A673 (cell line): ENCODE measurements around the gene CD164L2. TPM values are rescaled to one million over a fixed set of nuclear protein-coding genes. Genes with fewer than 3 reads are reported as not detected.

Experiments
- BruUV-seq: library from RNA; stranded (reverse); fragments of 400-500 nt; replicated peaks from 2 replicates; lab custom pipeline; 2021; lab: Mats Ljungman, UMichigan
- CTCF ChIA-PET: fragments of 300-600 bp; sonication (Branson Sonifier 250); formaldehyde crosslinking; loops from one replicate; lab custom pipeline; 2022; ENCODE audit warnings: antibody characterized with exemption; lab: Charles Lee
- POLR2A ChIA-PET: fragments of 300-600 bp; sonication (Branson Sonifier 250); formaldehyde crosslinking; loops from one replicate; lab custom pipeline; 2022; ENCODE audit warnings: antibody characterized with exemption; ENCODE audit not compliant: low non-redundant PET; lab: Charles Lee
- DNase-seq: peaks from one replicate; pipeline ENCODE4 v3.0.0-alpha.2; 2015; ENCODE audit warnings: low spot score
- H3K27ac ChIP-seq: fragments of 200-600 bp; sonication (generic); 2 replicates; pipeline ENCODE4 v1.5.1; 2016; ENCODE audit warnings: mixed run types, low read depth, mild to moderate bottlenecking, mixed read lengths, antibody characterized with exemption, low read length; ENCODE audit not compliant: poor library complexity, severe bottlenecking
- H3K27me3 ChIP-seq: fragments of 200-600 bp; sonication (generic); replicated peaks from 2 replicates; pipeline ENCODE4 v1.6.1; 2017; ENCODE audit warnings: mixed run types, low read depth, mild to moderate bottlenecking, mixed read lengths, antibody characterized with exemption, low read length; ENCODE audit not compliant: insufficient read depth, poor library complexity
- H3K36me3 ChIP-seq: fragments of 200-600 bp; sonication (generic); 2 replicates; pipeline ENCODE4 v1.6.1; 2016; ENCODE audit warnings: mixed run types, mild to moderate bottlenecking, mixed read lengths, antibody characterized with exemption, low read length; ENCODE audit not compliant: insufficient read depth, poor library complexity, severe bottlenecking
- H3K4me1 ChIP-seq: fragments of 200-600 bp; sonication (generic); 2 replicates; pipeline ENCODE4 v1.6.1; 2017; ENCODE audit warnings: mixed run types, mild to moderate bottlenecking, mixed read lengths, antibody characterized with exemption, low read length; ENCODE audit not compliant: insufficient read depth, poor library complexity, severe bottlenecking
- H3K4me3 ChIP-seq: fragments of 200-600 bp; sonication (generic); 2 replicates; pipeline ENCODE4 v1.5.1; 2016; ENCODE audit warnings: low read depth, mixed run types, mild to moderate bottlenecking, mixed read lengths, low read length; ENCODE audit not compliant: poor library complexity, severe bottlenecking
- H3K9me3 ChIP-seq: fragments of 200-600 bp; sonication (generic); 2 replicates; pipeline ENCODE4 v1.6.1; 2016; ENCODE audit warnings: mixed run types, low read depth, mild to moderate bottlenecking, mixed read lengths, antibody characterized with exemption, low read length; ENCODE audit not compliant: poor library complexity, severe bottlenecking
- EZH2 ChIP-seq: fragments of 200-600 bp; sonication (generic); IDR thresholded peaks from 2 replicates; pipeline ENCODE4 v1.6.1; 2017; ENCODE audit warnings: borderline replicate concordance, low read depth, mild to moderate bottlenecking, mixed read lengths, antibody characterized with exemption, low read length; ENCODE audit not compliant: poor library complexity, severe bottlenecking
- intact Hi-C: fragments of 100-400 bp; cut with micrococcal nuclease; formaldehyde crosslinking; loops from one replicate; pipeline ENCODE4 v1.10.0; 2022; ENCODE audit not compliant: unreplicated experiment
- total RNA-seq: library from RNA; stranded (reverse); gene quantifications from 2 replicates; pipeline ENCODE4 v1.2.3, GENCODE V29; 2021
- TF ChIP-seq, protein P1 (sequence below): fragments of 300-800, 200-600 bp; sonication (generic); conservative IDR thresholded peaks from 2 replicates; pipeline ENCODE4 v1.5.1; 2017; ENCODE audit warnings: low read depth, mild to moderate bottlenecking, antibody characterized with exemption, low read length, moderate library complexity, mixed read lengths

The CD164L2 gene
- total RNA-seq, 1 experiment from 2014 or later = not detected

DNA sequence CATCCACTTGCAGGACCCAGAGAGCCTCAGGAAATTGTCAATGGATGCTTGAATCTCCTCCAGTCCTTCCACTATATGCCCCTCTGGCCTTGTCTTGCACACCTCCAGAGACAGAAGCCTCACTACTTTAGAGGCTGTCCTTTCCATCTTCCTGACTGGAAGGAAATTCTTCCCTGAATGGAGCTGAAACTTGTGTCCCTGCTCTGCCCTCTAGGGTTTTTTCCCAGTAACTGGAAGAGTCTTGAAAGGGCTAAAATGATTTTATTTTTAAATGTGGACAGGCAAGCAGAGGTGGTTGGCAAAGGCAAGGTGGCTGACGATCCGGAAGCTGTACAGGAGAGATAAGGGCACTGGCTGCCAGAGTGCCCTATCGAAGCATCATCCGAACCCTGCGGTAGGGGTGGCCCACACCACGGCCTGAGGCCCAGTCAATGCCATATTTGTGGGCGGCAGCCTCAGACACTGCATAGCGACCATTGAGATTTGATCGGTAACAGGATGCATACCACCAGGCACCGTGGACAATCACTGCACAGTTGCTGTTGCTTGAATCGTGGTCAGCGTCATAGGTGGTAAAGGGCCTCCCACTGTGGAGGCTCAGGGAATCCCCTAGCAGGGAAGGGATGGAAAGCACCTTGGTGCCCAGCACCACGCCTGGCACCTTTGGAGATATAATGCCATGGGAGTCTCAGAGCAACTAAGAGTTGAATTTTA, 14.1 kb downstream of the CD164L2 start:
- no peak for DNase-seq

DNA sequence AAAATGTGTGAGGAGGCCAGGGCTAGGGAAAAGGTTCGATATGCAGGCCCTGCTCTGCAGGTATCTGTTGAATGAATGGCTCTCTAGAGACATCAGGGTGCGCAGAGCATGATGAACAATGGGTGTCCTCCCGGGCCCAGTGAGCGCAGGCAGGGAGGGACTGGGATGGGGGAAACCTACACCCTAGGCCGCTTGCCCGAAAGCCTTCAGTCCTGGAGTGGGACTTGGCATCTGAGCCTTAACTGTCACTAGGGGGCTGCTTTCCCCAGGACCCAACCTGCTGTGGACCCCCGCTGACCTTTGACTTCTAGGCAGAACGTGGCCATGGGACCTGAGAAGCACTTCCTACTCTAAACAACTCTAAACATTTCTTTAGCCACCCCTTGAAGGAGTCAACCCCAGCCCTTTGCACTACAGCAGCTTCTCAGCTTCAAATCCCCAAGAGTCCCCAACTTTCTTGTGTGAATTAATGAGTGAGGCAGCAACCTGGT, 15.9 kb downstream of the CD164L2 start:
- CTCF ChIA-PET = no interaction called here
- intact Hi-C loops = no loop called here
- BruUV-seq = no TSS peak
- Histone ChIP-seq H3K9me3 (no peaks in the 10 kb centered on the region), H3K27ac (no peak overlapping the region), H3K4me3 (peak overlapping the region; percentile 59), H3K36me3 (no peaks in the 10 kb centered on the region), H3K4me1 (peaks cover 10% of the 10 kb centered on the region), H3K27me3 (no peaks in the 10 kb centered on the region)
- TF ChIP-seq, protein P1, sequence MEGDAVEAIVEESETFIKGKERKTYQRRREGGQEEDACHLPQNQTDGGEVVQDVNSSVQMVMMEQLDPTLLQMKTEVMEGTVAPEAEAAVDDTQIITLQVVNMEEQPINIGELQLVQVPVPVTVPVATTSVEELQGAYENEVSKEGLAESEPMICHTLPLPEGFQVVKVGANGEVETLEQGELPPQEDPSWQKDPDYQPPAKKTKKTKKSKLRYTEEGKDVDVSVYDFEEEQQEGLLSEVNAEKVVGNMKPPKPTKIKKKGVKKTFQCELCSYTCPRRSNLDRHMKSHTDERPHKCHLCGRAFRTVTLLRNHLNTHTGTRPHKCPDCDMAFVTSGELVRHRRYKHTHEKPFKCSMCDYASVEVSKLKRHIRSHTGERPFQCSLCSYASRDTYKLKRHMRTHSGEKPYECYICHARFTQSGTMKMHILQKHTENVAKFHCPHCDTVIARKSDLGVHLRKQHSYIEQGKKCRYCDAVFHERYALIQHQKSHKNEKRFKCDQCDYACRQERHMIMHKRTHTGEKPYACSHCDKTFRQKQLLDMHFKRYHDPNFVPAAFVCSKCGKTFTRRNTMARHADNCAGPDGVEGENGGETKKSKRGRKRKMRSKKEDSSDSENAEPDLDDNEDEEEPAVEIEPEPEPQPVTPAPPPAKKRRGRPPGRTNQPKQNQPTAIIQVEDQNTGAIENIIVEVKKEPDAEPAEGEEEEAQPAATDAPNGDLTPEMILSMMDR = no peak
- TF ChIP-seq EZH2 = no peak
- POLR2A ChIA-PET = no interaction called here
- no peak for DNase-seq

More for the DNA sequence above, 14.1 kb downstream of the CD164L2 start:
- no peak overlapping the region for H3K27ac ChIP-seq
- H3K4me1 ChIP-seq = peaks cover 10% of the 10 kb centered on the region
- H3K27me3 ChIP-seq = no peaks in the 10 kb centered on the region
- H3K4me3 ChIP-seq = no peak overlapping the region
- TF ChIP-seq, protein P1 = peak; percentile 35; the same call in 1 of the 2 replicates
- TF ChIP-seq EZH2 = no peak
- POLR2A ChIA-PET = no interaction called here
- intact Hi-C loops = no loop called here
- no TSS peak for BruUV-seq
- no peaks in the 10 kb centered on the region for H3K9me3 ChIP-seq
- no peaks in the 10 kb centered on the region for H3K36me3 ChIP-seq
- CTCF ChIA-PET = interaction anchor here (0.8 kb wide), 1 partner anchor 69 kb away, joined by 3 read pairs; no protein-coding TSS in a partner anchor

DNA sequence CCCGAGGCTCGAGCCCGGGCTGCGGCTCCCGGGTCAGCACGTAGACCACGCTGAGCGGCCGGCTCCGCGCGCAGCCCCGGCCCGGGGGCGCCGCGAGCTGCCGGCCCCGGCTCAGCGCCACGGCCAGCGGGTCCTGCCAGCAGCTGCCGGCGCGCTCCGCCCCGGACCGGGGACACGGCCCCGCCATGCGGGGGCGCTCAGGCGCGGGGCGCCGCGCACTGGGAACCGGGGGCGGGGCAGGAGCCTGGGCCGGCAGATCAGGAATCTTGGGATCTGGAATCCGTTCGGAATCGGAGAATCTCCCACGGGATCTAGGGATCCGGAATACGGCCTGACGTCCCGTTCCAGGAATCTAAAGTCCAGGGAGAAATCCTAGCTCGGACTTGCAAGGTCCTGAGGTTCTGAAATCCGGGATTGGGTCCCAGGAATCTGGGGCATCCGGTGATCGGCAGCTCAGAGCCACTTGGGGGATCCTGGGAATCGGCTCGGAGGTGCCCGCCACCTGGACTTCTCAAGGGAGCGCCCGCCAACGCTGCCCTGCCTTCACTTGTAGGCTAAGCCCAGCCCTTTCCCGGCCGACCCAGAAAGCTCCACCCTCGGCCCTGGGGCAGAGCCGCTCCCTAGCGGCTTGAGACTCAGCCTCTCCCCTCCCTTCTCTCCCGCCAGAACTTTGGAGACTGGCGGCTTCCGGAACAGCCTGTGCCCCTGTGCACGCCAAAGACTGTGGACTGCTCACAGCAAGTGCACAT, 16.5 kb downstream of the CD164L2 start, which contains the start of gene MAP3K6:
Gene MAP3K6 (minus strand): TSS at position 551 of the 749 bp plus-strand sequence. CDS start 364 bp downstream, at position 187.
- Histone ChIP-seq H3K4me1 (peaks cover 10% of the 10 kb centered on the region), H3K9me3 (no peaks in the 10 kb centered on the region), H3K4me3 (peak within 1 kb of the TSS; percentile 59), H3K27me3 (no peaks in the 10 kb centered on the region), H3K27ac (peak within 1 kb of the TSS; percentile 8), H3K36me3 (no peaks in the 10 kb centered on the region)
- intact Hi-C loops = no loop called here
- peak; percentile 84 for DNase-seq
- no peak for TF ChIP-seq EZH2
- TF ChIP-seq, protein P1 = peak; percentile 39
- BruUV-seq = no TSS peak
- ChIA-PET CTCF (interaction anchor here (0.5 to 1.7 kb wide), 4 partner anchors 9 to 1370 kb away, joined by 3 to 6 read pairs (median 4); partner anchors contain the start of gene YTHDF2), POLR2A (no interaction called here)
